Regular cardiac myocyte (primary cell): ENCODE measurements around the gene MMP19. TPM values are rescaled to one million over a fixed set of nuclear protein-coding genes. Genes with fewer than 3 reads are reported as not detected.

Experiments used
- total RNA-seq: library from RNA; depleted of rRNA; stranded (reverse); fragments of >200 nt; gene quantifications from 2 replicates; pipeline ENCODE4 v1.2.3, GENCODE V29; 2014

Gene MMP19, protein sequence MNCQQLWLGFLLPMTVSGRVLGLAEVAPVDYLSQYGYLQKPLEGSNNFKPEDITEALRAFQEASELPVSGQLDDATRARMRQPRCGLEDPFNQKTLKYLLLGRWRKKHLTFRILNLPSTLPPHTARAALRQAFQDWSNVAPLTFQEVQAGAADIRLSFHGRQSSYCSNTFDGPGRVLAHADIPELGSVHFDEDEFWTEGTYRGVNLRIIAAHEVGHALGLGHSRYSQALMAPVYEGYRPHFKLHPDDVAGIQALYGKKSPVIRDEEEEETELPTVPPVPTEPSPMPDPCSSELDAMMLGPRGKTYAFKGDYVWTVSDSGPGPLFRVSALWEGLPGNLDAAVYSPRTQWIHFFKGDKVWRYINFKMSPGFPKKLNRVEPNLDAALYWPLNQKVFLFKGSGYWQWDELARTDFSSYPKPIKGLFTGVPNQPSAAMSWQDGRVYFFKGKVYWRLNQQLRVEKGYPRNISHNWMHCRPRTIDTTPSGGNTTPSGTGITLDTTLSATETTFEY
- total RNA-seq = 2.5 and 7.3 TPM in 2 replicates

GRCh38 chr12:55842681-55843429 lies at the start of gene MMP19:
MMP19 (minus strand) TSS chr12:55842936; CDS start chr12:55842830, 106 bp downstream.

GRCh38 chr12:55817345-55818139 lies 25.2 kb downstream of the MMP19 start, which contains the start of the genes ORMDL2 and SARNP:
ORMDL2 (plus strand) TSS chr12:55818041; CDS start chr12:55819000, 959 bp downstream.
SARNP (minus strand) TSS chr12:55817724; CDS start chr12:55817701, 23 bp downstream.

Other genes with a start within 250 kb of the MMP19 start
- not detected in 2 replicates for gene OR10P1, start 206.0 kb downstream of the MMP19 start, total RNA-seq
- gene ITGA7, start 135.0 kb downstream of the MMP19 start, total RNA-seq = 47.5 and 99.8 TPM in 2 replicates
- gene BLOC1S1, start 126.9 kb downstream of the MMP19 start, total RNA-seq = 48.2 and 76.1 TPM in 2 replicates
- 37.8 and 53.0 TPM in 2 replicates for gene RDH5, start 122.5 kb downstream of the MMP19 start, total RNA-seq
- gene CD63, start 113.9 kb downstream of the MMP19 start, total RNA-seq = 2,526 and 3,459 TPM in 2 replicates
- gene GDF11, start 99.8 kb downstream of the MMP19 start, total RNA-seq = 2.8 and 7.7 TPM in 2 replicates
- gene SARNP, start 25.2 kb downstream of the MMP19 start, total RNA-seq = 74.1 and 103 TPM in 2 replicates
- 17.5 and 27.0 TPM in 2 replicates for gene ORMDL2, start 24.9 kb downstream of the MMP19 start, total RNA-seq
- 73.0 and 77.3 TPM in 2 replicates for gene DNAJC14, start 13.3 kb downstream of the MMP19 start, total RNA-seq
- 31.0 and 36.0 TPM in 2 replicates for gene PYM1, start 85.0 kb upstream of the MMP19 start, total RNA-seq
- 29.3 and 34.7 TPM in 2 replicates for gene DGKA, start 88.2 kb upstream of the MMP19 start, total RNA-seq
- 1.1 and 1.7 TPM in 2 replicates for gene PMEL, start 123.1 kb upstream of the MMP19 start, total RNA-seq
- gene CDK2, start 123.9 kb upstream of the MMP19 start, total RNA-seq = 16.1 and 55.8 TPM in 2 replicates
- 42.2 and 43.1 TPM in 2 replicates for gene RAB5B, start 131.1 kb upstream of the MMP19 start, total RNA-seq
- gene SUOX, start 154.3 kb upstream of the MMP19 start, total RNA-seq = 10.1 and 10.4 TPM in 2 replicates
- gene IKZF4, start 178.1 kb upstream of the MMP19 start, total RNA-seq = 0.58 and 2.0 TPM in 2 replicates
- gene RPS26, start 199.0 kb upstream of the MMP19 start, total RNA-seq = 664 and 693 TPM in 2 replicates
- gene ERBB3, start 237.2 kb upstream of the MMP19 start, total RNA-seq = 0.38 and 0.56 TPM in 2 replicates